ENCODE data around the gene MPL.

DNA sequence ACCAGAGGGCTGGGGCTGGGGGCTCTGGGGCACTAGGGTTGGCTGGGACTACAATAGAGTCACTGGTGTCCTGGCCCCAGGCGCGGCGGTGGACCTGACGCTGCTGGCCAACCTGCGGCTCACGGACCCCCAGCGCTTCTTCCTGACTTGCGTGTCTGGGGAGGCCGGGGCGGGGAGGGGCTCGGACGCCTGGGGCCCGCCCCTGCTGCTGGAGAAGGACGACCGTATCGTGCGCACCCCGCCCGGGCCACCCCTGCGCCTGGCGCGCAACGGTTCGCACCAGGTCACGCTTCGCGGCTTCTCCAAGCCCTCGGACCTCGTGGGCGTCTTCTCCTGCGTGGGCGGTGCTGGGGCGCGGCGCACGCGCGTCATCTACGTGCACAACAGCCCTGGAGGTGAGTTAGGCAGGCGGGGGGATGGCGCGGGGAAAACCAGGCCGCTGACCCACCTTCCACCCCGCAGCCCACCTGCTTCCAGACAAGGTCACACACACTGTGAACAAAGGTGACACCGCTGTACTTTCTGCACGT lies 32.8 kb upstream of the MPL start:
- TF ChIP-seq, protein P1, sequence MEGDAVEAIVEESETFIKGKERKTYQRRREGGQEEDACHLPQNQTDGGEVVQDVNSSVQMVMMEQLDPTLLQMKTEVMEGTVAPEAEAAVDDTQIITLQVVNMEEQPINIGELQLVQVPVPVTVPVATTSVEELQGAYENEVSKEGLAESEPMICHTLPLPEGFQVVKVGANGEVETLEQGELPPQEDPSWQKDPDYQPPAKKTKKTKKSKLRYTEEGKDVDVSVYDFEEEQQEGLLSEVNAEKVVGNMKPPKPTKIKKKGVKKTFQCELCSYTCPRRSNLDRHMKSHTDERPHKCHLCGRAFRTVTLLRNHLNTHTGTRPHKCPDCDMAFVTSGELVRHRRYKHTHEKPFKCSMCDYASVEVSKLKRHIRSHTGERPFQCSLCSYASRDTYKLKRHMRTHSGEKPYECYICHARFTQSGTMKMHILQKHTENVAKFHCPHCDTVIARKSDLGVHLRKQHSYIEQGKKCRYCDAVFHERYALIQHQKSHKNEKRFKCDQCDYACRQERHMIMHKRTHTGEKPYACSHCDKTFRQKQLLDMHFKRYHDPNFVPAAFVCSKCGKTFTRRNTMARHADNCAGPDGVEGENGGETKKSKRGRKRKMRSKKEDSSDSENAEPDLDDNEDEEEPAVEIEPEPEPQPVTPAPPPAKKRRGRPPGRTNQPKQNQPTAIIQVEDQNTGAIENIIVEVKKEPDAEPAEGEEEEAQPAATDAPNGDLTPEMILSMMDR (IDR thresholded peaks at IDR 0.05; ENCODE audit: low read depth, low read length): no peak
- TF ChIP-seq POLR2A (IDR thresholded peaks at IDR 0.05; ENCODE audit: extremely low read depth, insufficient read length): no peak
- TF ChIP-seq, protein P2, sequence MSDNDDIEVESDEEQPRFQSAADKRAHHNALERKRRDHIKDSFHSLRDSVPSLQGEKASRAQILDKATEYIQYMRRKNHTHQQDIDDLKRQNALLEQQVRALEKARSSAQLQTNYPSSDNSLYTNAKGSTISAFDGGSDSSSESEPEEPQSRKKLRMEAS (IDR thresholded peaks at IDR 0.05; ENCODE audit: low read depth, low read length): no peak
- no peak for TF ChIP-seq MYC (IDR thresholded peaks at IDR 0.05; ENCODE audit: low read depth, low read length)
